HEK293T (cell line): Measurements from ENCODE around the gene DOCK1.

Experiments used
- ELF4 ChIP-seq: fragments of 450-650 bp; IDR thresholded peaks from 2 replicates; pipeline ENCODE4 v1.6.1; 2017; ENCODE audit warnings: antibody characterized with exemption
- FOXA1 ChIP-seq: fragments of 450-650 bp; IDR thresholded peaks from 2 replicates; pipeline ENCODE4 v1.6.1; 2016; ENCODE audit warnings: mild to moderate bottlenecking
- FOXK2 ChIP-seq: fragments of 450-650 bp; IDR thresholded peaks from 2 replicates; pipeline ENCODE4 v1.6.1; 2016; ENCODE audit warnings: mild to moderate bottlenecking
- FOXM1 ChIP-seq: fragments of 450-650 bp; IDR thresholded peaks from 2 replicates; pipeline ENCODE4 v1.6.1; 2017; ENCODE audit warnings: mild to moderate bottlenecking, borderline replicate concordance
- NFRKB ChIP-seq: fragments of 450-650 bp; IDR thresholded peaks from 2 replicates; pipeline ENCODE4 v1.6.1; 2016; ENCODE audit warnings: mild to moderate bottlenecking, moderate library complexity
- SP1 ChIP-seq: fragments of 450-650 bp; IDR thresholded peaks from 2 replicates; pipeline ENCODE4 v1.6.1; 2017

GRCh38 chr10:126898460-126898859, 6.8 kb upstream of the DOCK1 start:
- TF ChIP-seq FOXM1 (no peak), SP1 (no peak), FOXA1 (no peak), FOXK2 (no peak), ELF4 (no peak), NFRKB (no peak)
